Activated T-helper 1 cell treated with anti-CD3 and anti-CD28 coated beads, Interleukin-2, amount 50 U/mL, for 16 hours (primary cell): ENCODE results near the gene OVOL1.
"Not testable (repeated sequence)": the region's sequence is repeated elsewhere in the genome, so short reads cannot be mapped to it uniquely, and the experiment has no call there.

Experiments
- DNase-seq, 2 donors: peaks; one replicate each; pipeline ENCODE4 v3.0.0-alpha.2; 2020; ENCODE audit warnings: low read depth in 1 of 2, low spot score in 1 of 2

The OVOL1 gene

DNA sequence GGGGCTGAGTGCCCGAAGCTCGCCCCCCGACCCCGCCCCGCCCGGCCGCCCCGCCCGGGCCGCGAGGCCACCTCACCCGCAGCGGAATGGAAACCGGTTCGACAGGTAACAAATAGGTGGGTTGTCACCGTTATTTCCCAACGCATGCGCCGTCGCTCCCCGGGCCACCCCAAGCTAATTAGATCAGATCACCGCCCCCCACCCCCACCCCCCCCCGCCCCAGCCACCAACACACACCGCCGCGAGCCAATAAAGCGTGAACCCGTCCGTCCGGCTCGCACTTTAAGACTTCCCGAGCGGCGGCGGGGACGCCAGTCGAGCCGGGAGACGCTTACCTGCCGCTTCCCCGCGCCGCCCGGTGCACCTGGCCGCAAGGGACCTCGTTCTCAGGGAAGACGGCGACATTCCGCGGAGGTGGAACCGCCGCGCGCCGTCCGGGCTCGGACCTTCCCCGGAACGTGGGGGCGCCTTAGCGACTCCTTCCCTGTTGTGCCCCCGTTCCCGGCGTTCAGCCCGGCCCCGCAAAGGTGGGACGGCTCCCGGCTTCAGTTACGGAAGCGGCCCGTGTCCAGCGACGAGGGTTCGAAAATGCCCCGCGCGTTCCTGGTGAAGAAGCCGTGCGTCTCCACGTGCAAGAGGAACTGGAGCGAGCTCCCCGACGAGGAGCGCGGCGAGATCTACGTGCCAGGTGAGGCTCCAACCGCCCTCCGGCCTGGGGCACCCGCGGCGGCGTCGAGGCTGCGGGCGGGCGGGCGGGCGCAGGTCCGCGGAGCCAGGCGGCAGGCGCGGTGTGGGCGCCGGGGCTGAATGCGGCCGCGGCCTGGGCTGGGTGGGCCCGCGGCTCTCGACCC lies at the start of gene OVOL1:
Gene OVOL1, plus strand, starts transcription at position 278 of the 851 bp plus-strand sequence. Its CDS starts 311 bp downstream, at position 589.
- no peak for DNase-seq

DNA sequence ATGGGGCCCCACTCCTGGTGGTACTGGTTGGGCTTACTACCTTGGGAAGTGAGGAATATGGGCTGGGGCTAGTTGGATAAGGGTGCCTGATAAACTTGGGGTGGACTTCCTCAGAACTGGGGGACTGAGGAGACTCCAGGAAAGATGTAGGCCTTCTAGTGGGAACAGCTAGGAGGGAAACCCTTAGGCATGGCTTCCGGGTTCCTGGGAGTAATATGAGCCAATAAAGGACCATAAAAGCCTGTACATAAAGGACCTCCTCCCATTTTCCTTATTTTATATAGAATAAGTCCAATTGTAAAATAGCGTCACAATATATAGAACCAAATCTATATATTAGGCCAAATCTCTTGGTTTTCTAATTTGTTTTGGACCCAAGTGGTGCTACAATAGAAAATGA lies 47.8 kb upstream of the OVOL1 start:
- no peak for DNase-seq

DNA sequence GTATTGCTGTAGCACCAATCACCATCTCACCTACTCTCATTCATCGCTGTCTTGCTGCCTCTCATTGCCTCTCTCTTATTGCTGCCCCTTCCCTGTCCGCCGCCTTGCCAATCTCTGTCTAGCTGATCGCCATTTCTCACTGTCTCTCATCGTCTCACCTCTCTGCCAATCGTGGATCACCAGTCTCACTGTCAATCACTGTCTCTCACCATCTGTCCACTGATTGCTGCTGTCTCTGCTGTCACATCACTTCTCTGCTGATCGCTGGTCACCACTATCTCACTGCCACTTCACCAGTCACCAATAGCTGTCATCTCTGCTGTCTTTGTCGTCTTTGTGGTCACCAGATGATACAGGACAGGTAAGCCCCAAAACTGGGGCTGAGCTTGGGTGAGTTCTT lies 45.7 kb upstream of the OVOL1 start:
- DNase-seq = no peak

- DNase-seq = no peak
Measured at GRCh38 chr11:65742353-65742752, 44.5 kb upstream of the OVOL1 start.

DNA sequence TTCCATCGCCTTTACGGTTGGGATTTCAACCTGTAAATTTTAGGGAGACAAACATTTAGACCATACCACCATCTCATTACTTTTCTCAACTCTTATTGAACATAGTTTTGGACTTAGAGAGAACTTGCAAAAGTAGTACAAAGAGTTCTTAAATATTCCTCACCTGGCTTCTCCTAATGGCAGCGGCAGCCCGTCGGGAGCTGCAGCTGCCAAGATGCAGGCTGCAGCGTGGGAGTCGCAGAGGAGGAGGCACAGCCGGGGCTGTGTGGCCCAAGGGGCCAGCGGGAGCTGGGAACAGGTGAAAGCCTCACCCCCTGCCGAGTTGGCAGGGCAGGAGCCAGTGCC lies 43.2 kb upstream of the OVOL1 start:
- DNase-seq = no peak

DNA sequence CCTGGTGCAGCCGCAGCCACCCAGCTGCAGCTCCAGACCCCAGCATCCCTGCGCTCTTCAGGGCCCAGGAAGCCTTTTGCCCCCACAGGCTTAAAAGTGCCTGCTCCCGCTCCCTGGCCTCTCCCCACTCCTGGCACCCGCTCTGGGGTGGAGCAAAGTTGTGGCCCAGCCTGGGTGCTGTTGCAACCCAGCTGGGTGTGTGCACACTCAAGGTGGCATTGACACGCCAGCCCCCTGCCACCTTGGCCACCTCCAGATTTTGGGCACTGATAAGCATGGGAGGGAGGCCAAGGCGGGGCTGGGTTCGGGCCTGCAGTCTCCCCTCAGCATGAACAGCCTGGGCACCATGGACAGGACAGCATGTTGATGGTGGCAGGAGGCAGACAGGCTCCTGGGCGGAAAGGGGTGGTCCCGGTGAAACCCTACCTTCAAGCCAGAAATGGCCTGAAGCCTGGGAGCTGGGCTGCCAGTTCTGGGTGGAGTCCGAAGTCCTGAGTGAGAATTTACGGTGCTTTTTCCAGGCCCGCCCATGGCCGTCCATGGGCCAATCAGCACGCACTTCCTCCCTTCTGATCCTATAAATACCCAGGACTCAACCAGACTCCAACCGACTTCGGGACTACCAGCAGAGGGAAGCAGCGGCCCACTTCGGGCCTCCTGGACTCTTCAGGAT lies 42.7 kb upstream of the OVOL1 start:
- no peak for DNase-seq

DNA sequence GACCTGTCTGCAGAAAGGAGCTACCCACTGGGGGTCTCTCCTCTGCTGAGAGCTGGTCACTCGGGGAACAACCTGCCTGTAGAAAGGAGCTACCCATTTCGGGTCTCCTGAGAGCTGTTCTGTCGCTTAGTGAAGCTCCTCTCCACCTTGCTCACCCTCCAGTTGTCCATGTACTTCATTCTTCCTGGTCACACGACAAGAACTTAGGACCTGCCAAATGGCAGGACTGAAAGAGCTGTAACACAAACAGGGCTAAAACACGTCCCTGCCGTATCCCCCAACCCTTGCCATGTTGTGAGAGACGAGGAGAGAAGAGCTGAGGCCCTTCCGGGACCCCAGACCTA lies 42.2 kb upstream of the OVOL1 start:
- DNase-seq = no peak

DNA sequence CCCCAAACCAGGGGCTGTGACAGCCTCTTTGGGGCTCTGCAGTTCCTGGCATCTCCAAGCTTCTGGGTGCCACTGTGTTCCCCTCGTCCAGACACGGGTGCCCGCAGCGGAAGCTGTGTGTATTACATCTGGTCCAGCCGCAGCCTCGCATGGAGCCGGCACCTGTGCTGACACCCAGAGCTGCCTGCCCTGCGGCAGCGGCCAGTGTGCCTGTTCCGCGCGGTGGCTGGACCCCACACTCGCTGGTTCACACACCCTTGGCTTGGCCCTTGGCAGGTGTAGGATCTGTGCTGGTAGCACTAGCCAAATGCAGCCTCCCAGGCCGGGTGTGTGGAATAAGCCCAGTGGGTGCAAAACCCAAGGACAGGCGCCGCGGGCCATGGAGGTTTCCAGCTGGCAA lies 41.8 kb upstream of the OVOL1 start:
- no peak for DNase-seq

DNA sequence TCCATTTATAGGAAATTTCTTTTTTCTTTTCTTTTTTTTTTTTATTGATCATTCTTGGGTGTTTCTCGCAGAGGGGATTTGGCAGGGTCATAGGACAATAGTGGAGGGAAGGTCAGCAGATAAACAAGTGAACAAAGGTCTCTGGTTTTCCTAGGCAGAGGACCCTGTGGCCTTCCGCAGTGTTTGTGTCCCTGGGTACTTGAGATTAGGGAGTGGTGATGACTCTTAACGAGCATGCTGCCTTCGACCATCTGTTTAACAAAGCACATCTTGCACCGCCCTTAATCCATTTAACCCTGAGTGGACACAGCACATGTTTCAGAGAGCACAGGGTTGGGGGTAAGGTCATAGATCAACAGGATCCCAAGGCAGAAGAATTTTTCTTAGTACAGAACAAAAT lies 24.7 kb upstream of the OVOL1 start:
- DNase-seq = not testable (repeated sequence)

GRCh38 chr11:65762816-65763215 lies 24.0 kb upstream of the OVOL1 start:
- DNase-seq = not testable (repeated sequence)

DNA sequence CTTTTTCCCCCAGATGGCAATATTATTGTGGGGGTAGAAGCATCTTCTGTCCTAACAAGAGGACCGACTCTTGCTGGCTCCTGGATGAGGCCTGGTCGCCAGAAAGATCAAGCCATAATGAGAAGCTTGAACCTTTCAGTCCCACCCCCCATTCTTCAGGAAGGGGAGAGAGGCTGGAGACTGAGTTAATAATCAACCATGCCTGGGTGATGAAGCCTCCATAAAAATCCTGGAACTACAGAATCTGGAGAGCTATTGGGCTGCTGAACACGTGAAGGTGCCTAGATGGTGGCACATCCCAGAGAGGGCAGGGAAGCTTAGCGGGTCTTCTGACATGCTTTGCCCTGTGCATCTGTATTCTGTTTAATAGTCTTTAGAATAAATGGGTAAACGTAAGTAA lies 22.4 kb upstream of the OVOL1 start:
- no peak for DNase-seq

DNA sequence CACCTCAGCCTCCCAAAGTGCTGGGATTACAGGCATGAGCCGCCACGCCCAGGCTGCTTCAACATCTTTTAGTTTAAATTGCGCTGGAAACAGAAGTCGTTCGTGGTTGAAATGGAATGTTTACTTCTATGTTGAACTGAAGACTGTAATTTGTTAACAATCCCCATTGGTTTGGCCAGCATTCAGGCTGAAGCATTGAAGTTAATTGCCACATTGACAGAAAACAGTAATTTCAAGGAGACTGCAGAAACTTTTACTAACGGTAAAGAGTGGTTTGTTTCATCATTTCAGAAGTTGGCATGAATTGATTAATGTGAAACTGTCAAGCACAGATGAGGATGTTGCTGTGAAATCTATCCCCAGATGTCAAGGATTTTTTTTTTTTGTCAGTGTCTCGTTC lies 20.3 kb upstream of the OVOL1 start:
- DNase-seq = no peak

- no peak for DNase-seq
Measured at GRCh38 chr11:65767406-65767805, 19.5 kb upstream of the OVOL1 start.

GRCh38 chr11:65767806-65768205 lies 19.1 kb upstream of the OVOL1 start:
- not testable (repeated sequence) for DNase-seq

DNA sequence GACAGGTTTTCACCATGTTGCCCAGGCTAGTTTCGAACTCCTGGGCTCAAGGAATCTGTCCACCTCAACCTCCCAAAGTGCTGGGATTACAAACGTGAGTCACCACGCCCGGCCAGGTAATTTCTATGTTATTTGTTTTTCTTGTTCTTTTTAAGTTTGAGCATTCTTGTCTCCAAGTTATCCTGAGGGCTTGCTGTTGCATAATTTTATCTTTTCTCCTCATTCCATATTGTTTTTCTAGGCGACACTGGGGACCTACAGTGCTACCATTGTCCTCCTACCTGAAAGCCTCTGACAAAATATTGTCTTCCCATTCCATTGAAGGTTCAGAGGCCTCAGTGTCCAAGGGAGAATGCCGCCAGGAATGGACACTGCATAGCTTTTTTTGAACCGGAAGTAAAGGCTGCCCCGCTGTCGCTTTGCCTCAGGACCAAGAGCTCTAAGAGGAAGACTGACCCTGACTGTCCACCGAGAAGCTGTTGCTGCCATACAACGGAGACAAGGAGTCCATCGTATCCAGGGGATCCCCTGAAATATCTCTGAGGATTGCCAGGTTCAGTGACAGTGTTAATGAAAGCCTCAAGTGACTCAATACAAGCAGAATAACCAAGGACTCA lies 15.8 kb upstream of the OVOL1 start:
- DNase-seq = no peak

DNA sequence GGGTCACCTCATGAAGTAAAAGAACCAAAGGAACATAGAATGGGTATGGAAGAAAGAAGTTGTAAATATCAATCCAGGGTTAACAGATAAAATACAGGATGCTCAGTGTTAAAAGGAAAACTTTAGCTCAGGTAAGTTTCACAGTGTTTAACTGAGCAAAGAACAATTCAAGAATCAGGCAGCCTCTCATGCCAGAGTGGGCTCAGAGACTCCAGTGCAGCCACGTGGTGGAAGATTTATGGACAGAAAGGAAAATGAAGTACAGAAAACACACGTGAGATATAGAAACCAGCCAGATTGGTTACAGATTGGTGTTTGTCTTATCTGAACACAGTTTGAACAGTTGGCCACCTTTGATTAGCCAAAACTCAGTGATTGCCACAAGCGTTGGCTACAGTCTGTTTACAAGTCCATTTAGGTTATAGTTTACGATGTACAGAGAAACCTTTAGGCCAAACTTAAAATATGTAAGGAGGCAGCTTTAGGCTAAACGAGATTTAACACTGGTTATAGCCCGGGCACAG lies 15.2 kb upstream of the OVOL1 start:
- DNase-seq = no peak

DNA sequence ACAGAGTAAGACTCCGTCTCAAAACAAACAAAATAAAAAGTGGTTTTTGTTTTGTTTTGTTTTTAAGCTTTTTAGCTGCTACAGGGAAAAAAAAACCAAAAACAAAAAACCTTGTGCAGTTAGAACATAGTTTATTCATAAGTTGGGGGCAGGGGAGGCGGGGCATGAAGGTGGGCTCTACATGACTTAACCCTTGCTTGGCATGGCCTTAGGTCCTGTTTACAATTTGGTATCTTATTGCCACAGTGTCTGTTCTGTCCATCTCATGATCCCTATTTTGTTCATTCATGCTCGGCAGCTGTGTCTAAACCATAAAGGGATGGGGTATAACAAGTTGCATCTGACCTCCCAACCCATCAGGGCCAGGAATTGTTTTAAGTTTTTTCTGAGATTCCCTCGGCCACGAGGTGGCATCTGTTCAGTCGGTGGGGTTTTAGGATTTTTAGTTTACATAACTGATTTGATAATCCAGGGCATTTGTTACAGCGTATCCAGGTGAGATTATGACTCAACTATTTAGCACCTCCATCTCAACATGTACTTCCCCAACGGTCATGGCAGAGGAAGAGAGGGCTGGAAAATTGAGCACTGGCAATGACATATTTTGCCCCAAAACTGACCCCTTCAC lies 13.0 kb upstream of the OVOL1 start:
- DNase-seq = no peak

GRCh38 chr11:65774525-65775306 lies 12.1 kb upstream of the OVOL1 start:
- DNase-seq = no peak

DNA sequence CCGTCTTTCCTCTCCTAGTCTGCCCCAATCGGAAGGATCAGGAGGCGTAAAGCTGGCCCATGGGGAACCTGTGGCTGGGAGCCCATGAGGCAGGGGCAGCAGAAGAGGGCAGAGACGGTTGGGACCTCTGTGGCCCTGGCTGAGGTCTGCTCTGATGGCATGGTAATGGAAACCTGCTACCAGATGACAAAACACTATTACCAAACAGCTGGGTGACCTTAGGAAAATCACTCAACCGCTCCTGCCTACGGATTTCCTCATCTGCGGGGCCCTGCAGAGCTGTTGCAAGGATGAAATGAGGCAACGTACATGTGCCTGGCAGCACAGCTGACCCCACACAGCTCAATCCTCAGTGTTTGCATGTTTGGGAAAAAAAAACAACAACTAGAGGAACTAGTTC lies 10.7 kb upstream of the OVOL1 start:
- DNase-seq = no peak

DNA sequence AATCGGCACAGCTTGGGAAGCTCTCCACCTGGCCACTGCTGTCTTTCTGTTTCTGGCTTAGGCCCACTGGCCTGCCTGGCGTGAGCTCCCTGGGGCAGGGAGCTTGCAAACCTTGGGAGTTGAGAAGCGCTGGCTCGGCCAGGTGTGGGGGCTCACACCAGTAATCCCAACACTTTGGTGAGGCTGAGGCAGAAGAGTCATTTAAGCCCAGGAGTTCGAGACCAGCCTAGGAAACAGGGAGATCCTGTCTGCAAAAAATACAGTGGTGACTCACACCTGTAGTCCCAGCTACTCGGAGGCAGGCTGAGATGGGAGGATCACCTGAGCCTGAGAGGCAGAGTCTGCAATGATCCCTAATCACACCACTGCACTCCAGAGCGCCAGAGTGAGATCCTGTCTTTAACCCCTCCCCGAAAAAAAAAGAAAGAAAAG lies 10.1 kb upstream of the OVOL1 start:
- no peak for DNase-seq

GRCh38 chr11:65777241-65777640 lies 9.6 kb upstream of the OVOL1 start:
- no peak for DNase-seq
